HCT116 (cell line): ENCODE measurements around the gene LIPE. TPM values are rescaled to one million over a fixed set of nuclear protein-coding genes. Genes with fewer than 3 reads are reported as not detected.

Source experiments
- ATAC-seq: fragments of 200-7000 bp; cut with Tn5 transposase; 2 replicates; pipeline ENCODE4 v1.9.1; 2020; ENCODE audit warnings: mild to moderate bottlenecking, moderate library complexity
- BruUV-seq: library from RNA; stranded (reverse); fragments of 400-500 nt; replicated peaks from 2 replicates; lab custom pipeline; 2021; lab: Mats Ljungman, UMichigan
- CTCF ChIA-PET: fragments of 300-600 bp; sonication (Branson Sonifier 250); formaldehyde crosslinking; loops from one replicate; lab custom pipeline; 2021; ENCODE audit warnings: antibody characterized with exemption; lab: Charles Lee
- POLR2A ChIA-PET: fragments of 300-600, 350-600 bp; sonication (Branson Sonifier 250); formaldehyde crosslinking; loops from one replicate; lab custom pipeline; 2021; ENCODE audit warnings: antibody characterized with exemption; lab: Charles Lee
- RAD21 ChIA-PET, 2 experiments: fragments of 300-600 bp; sonication (Branson Sonifier 250); formaldehyde crosslinking; loops; one replicate each; lab custom pipeline; 2023; ENCODE audit warnings: low total read pairs in 2 of 2; ENCODE audit not compliant: uncharacterized antibody in 2 of 2, unreplicated experiment in 2 of 2, low non-redundant PET in 1 of 2; lab: Charles Lee
- DNase-seq: peaks from one replicate; pipeline ENCODE4 v3.0.0-alpha.2; 2010; ENCODE audit warnings: low read depth, low spot score
- H2AFZ ChIP-seq: fragments of 200-600 bp; shearing (Covaris generic), sonication (generic); 2 replicates; pipeline ENCODE4 v1.6.1; 2017; ENCODE audit warnings: low read depth, mixed run types, mixed read lengths, antibody characterized with exemption, low read length; ENCODE audit not compliant: poor library complexity, severe bottlenecking
- H3K27ac ChIP-seq: 2 replicates; pipeline ENCODE4 v1.5.1; 2012; ENCODE audit warnings: low read depth, low read length
- H3K27me3 ChIP-seq: fragments of 200-600 bp; sonication (generic); 2 replicates; pipeline ENCODE4 v1.6.1; 2016; ENCODE audit warnings: mixed run types, low read length, mixed read lengths; ENCODE audit not compliant: insufficient read depth
- H3K36me3 ChIP-seq, 2 experiments: fragments of 200-500 bp in 1 of 2; fragments of 200-600 bp in 1 of 2; sonication (Bioruptor generic) in 1 of 2; sonication (generic) in 1 of 2; 2 replicates each; pipeline versions ENCODE4 v1.5.1 to v1.6.1; 2014 to 2016; ENCODE audit warnings: low read length in 2 of 2, inconsistent platforms in 1 of 2, mixed read lengths in 1 of 2, mixed run types in 1 of 2; ENCODE audit not compliant: insufficient read depth in 2 of 2, control insufficient read depth in 1 of 2
- H3K4me1 ChIP-seq, 2 experiments: fragments of 200-600 bp in 1 of 2; sonication (generic) in 1 of 2; 2 replicates each; pipeline versions ENCODE4 v1.5.1 to v1.6.1; 2012 to 2017; ENCODE audit warnings: low read length in 2 of 2, inconsistent platforms in 1 of 2, mild to moderate bottlenecking in 1 of 2, mixed read lengths in 1 of 2, mixed run types in 1 of 2, moderate library complexity in 1 of 2; ENCODE audit not compliant: insufficient read depth in 2 of 2, control insufficient read depth in 1 of 2
- H3K4me2 ChIP-seq: fragments of 200-600 bp; sonication (generic); 2 replicates; pipeline ENCODE4 v1.6.1; 2017; ENCODE audit warnings: mixed run types, low read length, mixed read lengths
- H3K4me3 ChIP-seq, 2 experiments: fragments of 200-600 bp in 1 of 2; sonication (generic) in 1 of 2; replicated peaks in 1 of 2; 2 replicates each; pipeline ENCODE4 v1.5.1; 2011 to 2016; ENCODE audit warnings: low read length in 2 of 2, control low read depth in 1 of 2, low read depth in 1 of 2, mild to moderate bottlenecking in 1 of 2, mixed read lengths in 1 of 2, mixed run types in 1 of 2
- H3K79me2 ChIP-seq: fragments of 200-600 bp; sonication (generic); 2 replicates; pipeline ENCODE4 v1.6.1; 2017; ENCODE audit warnings: mild to moderate bottlenecking, mixed run types, low read length, moderate library complexity, mixed read lengths; ENCODE audit not compliant: insufficient read depth
- H3K9ac ChIP-seq: fragments of 200-600 bp; sonication (generic); 2 replicates; pipeline ENCODE4 v1.6.1; 2016; ENCODE audit warnings: low read length, mixed read lengths
- H3K9me2 ChIP-seq: fragments of 200-600 bp; sonication (generic), shearing (Covaris generic); 2 replicates; pipeline ENCODE4 v1.6.1; 2017; ENCODE audit warnings: mixed run types, mild to moderate bottlenecking, moderate library complexity; ENCODE audit not compliant: insufficient read depth
- H3K9me3 ChIP-seq, 2 experiments: fragments of 200-500 bp in 1 of 2; fragments of 200-600 bp in 1 of 2; sonication (Bioruptor generic) in 1 of 2; sonication (generic) in 1 of 2; 2 replicates each; pipeline ENCODE4 v1.6.1; 2014 to 2017; ENCODE audit warnings: low read length in 2 of 2, mixed read lengths in 2 of 2, inconsistent platforms in 1 of 2, low read depth in 1 of 2, mild to moderate bottlenecking in 1 of 2, mixed run types in 1 of 2, moderate library complexity in 1 of 2; ENCODE audit not compliant: control insufficient read depth in 1 of 2, insufficient read depth in 1 of 2
- H4K20me1 ChIP-seq: fragments of 200-600 bp; sonication (generic), shearing (Covaris generic); 2 replicates; pipeline ENCODE4 v1.6.1; 2017; ENCODE audit warnings: mixed run types, mild to moderate bottlenecking, moderate library complexity; ENCODE audit not compliant: insufficient read depth
- ATF3 ChIP-seq: IDR thresholded peaks from 2 replicates; pipeline ENCODE4 v1.6.1; 2012
- CBX3 ChIP-seq: IDR thresholded peaks from 2 replicates; pipeline ENCODE4 v1.6.1; 2012; ENCODE audit warnings: low read depth
- CEBPB ChIP-seq: IDR thresholded peaks from 2 replicates; pipeline ENCODE4 v1.6.1; 2012; ENCODE audit warnings: low read depth
- CTCF ChIP-seq, 3 experiments: fragments of 200-600 bp in 1 of 3; sonication (generic) in 1 of 3; IDR thresholded peaks in 2 of 3; conservative IDR thresholded peaks in 1 of 3; 2 replicates each; pipeline ENCODE4 v1.5.1; 2012 to 2017; ENCODE audit warnings: low read depth in 2 of 3, low read length in 2 of 3, antibody characterized with exemption in 1 of 3, borderline replicate concordance in 1 of 3, control low read depth in 1 of 3, mild to moderate bottlenecking in 1 of 3, mixed read lengths in 1 of 3, mixed run types in 1 of 3, moderate library complexity in 1 of 3; ENCODE audit not compliant: insufficient read depth in 1 of 3
- EGR1 ChIP-seq: IDR thresholded peaks from 2 replicates; pipeline ENCODE4 v1.6.1; 2012; ENCODE audit warnings: low read depth
- ELF1 ChIP-seq: IDR thresholded peaks from 2 replicates; pipeline ENCODE4 v1.6.1; 2012; ENCODE audit warnings: low read depth, borderline replicate concordance
- EZH2 ChIP-seq: fragments of 200-600 bp; sonication (generic); IDR thresholded peaks from 2 replicates; pipeline ENCODE4 v1.6.1; 2017; ENCODE audit warnings: antibody characterized with exemption, mixed run types
- JUND ChIP-seq: IDR thresholded peaks from 2 replicates; pipeline ENCODE4 v1.6.1; 2012
- MAX ChIP-seq: IDR thresholded peaks from 2 replicates; pipeline ENCODE4 v1.6.1; 2012
- POLR2A ChIP-seq: IDR thresholded peaks from 2 replicates; pipeline ENCODE4 v1.7.0; 2011; ENCODE audit warnings: borderline replicate concordance; ENCODE audit not compliant: insufficient read depth, insufficient read length; ENCODE audit errors: extremely low read depth
- POLR2AphosphoS5 ChIP-seq: IDR thresholded peaks from 2 replicates; pipeline ENCODE4 v1.6.1; 2011; ENCODE audit warnings: mild to moderate bottlenecking, low read depth, low read length, moderate library complexity
- RAD21 ChIP-seq: IDR thresholded peaks from 2 replicates; pipeline ENCODE4 v1.6.1; 2012; ENCODE audit warnings: low read depth, mild to moderate bottlenecking
- REST ChIP-seq: IDR thresholded peaks from 2 replicates; pipeline ENCODE4 v1.6.1; 2012; ENCODE audit warnings: low read depth
- SIN3A ChIP-seq: IDR thresholded peaks from 2 replicates; pipeline ENCODE4 v1.6.1; 2012; ENCODE audit warnings: low read depth
- SP1 ChIP-seq: IDR thresholded peaks from 2 replicates; pipeline ENCODE4 v1.6.1; 2012; ENCODE audit warnings: low read depth
- TCF7L2 ChIP-seq: IDR thresholded peaks from 2 replicates; pipeline ENCODE4 v1.7.0; 2011; ENCODE audit warnings: borderline replicate concordance, inconsistent platforms; ENCODE audit not compliant: insufficient read depth, insufficient read length; ENCODE audit errors: extremely low read depth
- YY1 ChIP-seq: IDR thresholded peaks from 2 replicates; pipeline ENCODE4 v1.6.1; 2011; ENCODE audit warnings: low read length, low read depth, moderate library complexity, mild to moderate bottlenecking; ENCODE audit not compliant: insufficient replicate concordance; ENCODE audit errors: extremely low read depth
- ZBTB33 ChIP-seq: IDR thresholded peaks from 2 replicates; pipeline ENCODE4 v1.6.1; 2011; ENCODE audit warnings: mild to moderate bottlenecking, low read length, moderate library complexity; ENCODE audit not compliant: insufficient replicate concordance; ENCODE audit errors: extremely low read depth
- ZFX ChIP-seq: fragments of 450-650 bp; IDR thresholded peaks from 2 replicates; pipeline ENCODE4 v1.6.1; 2017
- ZNF274 ChIP-seq: fragments of 200-500 bp; sonication (Bioruptor generic); IDR thresholded peaks from 2 replicates; pipeline ENCODE4 v1.6.1; 2014; ENCODE audit warnings: mild to moderate bottlenecking, low read depth, low read length, inconsistent platforms
- intact Hi-C: fragments of 100-400 bp; cut with micrococcal nuclease; formaldehyde crosslinking; loops from 2 replicates; pipeline ENCODE4 v1.10.0; 2022
- total RNA-seq: library from RNA; stranded (reverse); gene quantifications from one replicate; pipeline ENCODE4 v1.2.1, GENCODE V29; 2021; ENCODE audit not compliant: unreplicated experiment

The LIPE gene
- total RNA-seq, 1 experiment from 2014 or later = 11.3 TPM

GRCh38 chr19:42388851-42389489 is 38.2 kb downstream of the LIPE start:
- intact Hi-C loops = no loop called here
- H3K9ac ChIP-seq = no peak overlapping the region
- H3K4me3 ChIP-seq = no peak overlapping the region
- H2AFZ ChIP-seq = no peak overlapping the region
- no peaks in the 10 kb centered on the region for H4K20me1 ChIP-seq
- no peak for TF ChIP-seq MAX
- no peak for TF ChIP-seq CBX3
- TF ChIP-seq EGR1 = no peak
- no peak for TF ChIP-seq CTCF (IDR thresholded peaks at IDR 0.05 in 2 of 3, conservative IDR thresholded peaks at IDR 0.05 in 1 of 3; ENCODE audit: borderline replicate concordance in 1 of 3, insufficient read depth in 1 of 3, low read depth in 2 of 3, low read length in 2 of 3)
- TF ChIP-seq POLR2AphosphoS5 = no peak
- no peak for TF ChIP-seq ZNF274
- no peak for TF ChIP-seq SP1
- no peak for TF ChIP-seq POLR2A
- TF ChIP-seq CEBPB = no peak
- no peak for TF ChIP-seq YY1
- no peak for TF ChIP-seq REST
- TF ChIP-seq RAD21 = no peak
- TF ChIP-seq ZFX = no peak
- no peak for TF ChIP-seq EZH2
- TF ChIP-seq TCF7L2 = no peak
- no peak for TF ChIP-seq SIN3A
- no peak for TF ChIP-seq ZBTB33
- TF ChIP-seq ATF3 = no peak
- TF ChIP-seq JUND = no peak
- TF ChIP-seq ELF1 = no peak
- no peaks in the 10 kb centered on the region for H3K9me2 ChIP-seq
- ChIA-PET CTCF (no interaction called here), RAD21 (no interaction called here), POLR2A (interaction anchor here (0.7 kb wide), 1 partner anchor 8 kb away, joined by 3 read pairs; no protein-coding TSS in a partner anchor)
- no peaks in the 10 kb centered on the region for H3K79me2 ChIP-seq
- H3K4me1 ChIP-seq = peaks cover 6 to 21% of the 10 kb centered on the region in 2 experiments
- H3K27me3 ChIP-seq = no peaks in the 10 kb centered on the region
- DNase-seq (no peak), ATAC-seq (no peak)
- H3K9me3 ChIP-seq = no peaks in the 10 kb centered on the region
- H3K36me3 ChIP-seq = no peaks in the 10 kb centered on the region
- no peak overlapping the region; the same call in 1 of the 2 replicates for H3K27ac ChIP-seq
- BruUV-seq = no TSS peak
- H3K4me2 ChIP-seq = no peak overlapping the region
